GM10266 (cell line): ENCODE results near the gene S1PR5.

Experiments
- DNase-seq: peaks from one replicate; pipeline ENCODE4 v3.0.0; 2012; ENCODE audit errors: extremely low spot score
- CTCF ChIP-seq: IDR thresholded peaks from 2 replicates; pipeline ENCODE4 v1.5.1; 2012; ENCODE audit warnings: mild to moderate bottlenecking, low read depth; ENCODE audit not compliant: control insufficient read depth, insufficient read depth; ENCODE audit errors: missing control alignments

The S1PR5 gene

GRCh38 chr19:10517361-10517759, at the start of gene S1PR5:
TSS of gene S1PR5 (minus strand) at chr19:10517447. CDS start at chr19:10515011, 2,436 bp downstream.
- no peak for TF ChIP-seq CTCF

GRCh38 chr19:10566658-10567410, 49.6 kb upstream of the S1PR5 start:
- TF ChIP-seq CTCF: no peak

More at GRCh38 chr19:10517361-10517759, at the start of gene S1PR5:
- DNase-seq: no peak

GRCh38 chr19:10566408-10566657, 49.1 kb upstream of the S1PR5 start:
- TF ChIP-seq CTCF: no peak
- DNase-seq: no peak

More at GRCh38 chr19:10566658-10567410, 49.6 kb upstream of the S1PR5 start:
- DNase-seq: peak; percentile 80

- DNase-seq: peak; percentile 99
- TF ChIP-seq CTCF: peak; percentile 5
These were observed 48.5 kb upstream of the S1PR5 start, which contains the start of gene KRI1 for GRCh38 chr19:10565567-10566407. TSS of gene KRI1 (minus strand) at chr19:10566010. CDS start at chr19:10565999, 11 bp downstream.

GRCh38 chr19:10565028-10565566, 47.9 kb upstream of the S1PR5 start:
- peak; percentile 61 for TF ChIP-seq CTCF
- peak; percentile 84 for DNase-seq

- no peak for TF ChIP-seq CTCF
- DNase-seq: no peak
These were observed 45.4 kb upstream of the S1PR5 start for GRCh38 chr19:10562609-10563008.
